ENCODE measurements around the gene RNASE1.

Gene RNASE1

DNA sequence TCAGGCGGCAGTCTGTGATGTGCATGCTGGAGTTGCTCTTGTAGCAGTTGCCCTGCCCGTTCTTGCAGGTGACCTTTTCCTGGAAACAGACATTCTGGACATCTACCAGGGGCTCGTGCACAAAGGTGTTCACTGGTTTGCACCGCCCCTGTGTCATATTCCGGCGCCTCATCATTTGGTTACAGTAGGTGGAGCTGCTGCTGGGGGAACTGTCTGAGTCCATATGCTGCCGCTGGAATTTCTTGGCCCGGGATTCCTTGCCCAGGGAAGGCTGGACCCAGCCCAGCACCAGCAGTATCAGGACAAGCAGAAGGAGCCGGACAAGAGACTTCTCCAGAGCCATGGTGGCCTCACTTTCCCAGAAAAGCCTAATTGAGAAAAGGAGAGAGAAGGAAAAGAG, 918 bp downstream of the RNASE1 start:
- no peaks in the 10 kb centered on the region for H3K36me3 ChIP-seq (ENCODE audit: low read length)
- no peak overlapping the region for H3K4me2 ChIP-seq (ENCODE audit: low read depth, low read length, poor library complexity, severe bottlenecking)
- H3K9me3 ChIP-seq (ENCODE audit: insufficient read depth, low read length), result no peaks in the 10 kb centered on the region
- no peak overlapping the region for H3K27ac ChIP-seq (ENCODE audit: low read depth, low read length)
- TF ChIP-seq, protein P1, sequence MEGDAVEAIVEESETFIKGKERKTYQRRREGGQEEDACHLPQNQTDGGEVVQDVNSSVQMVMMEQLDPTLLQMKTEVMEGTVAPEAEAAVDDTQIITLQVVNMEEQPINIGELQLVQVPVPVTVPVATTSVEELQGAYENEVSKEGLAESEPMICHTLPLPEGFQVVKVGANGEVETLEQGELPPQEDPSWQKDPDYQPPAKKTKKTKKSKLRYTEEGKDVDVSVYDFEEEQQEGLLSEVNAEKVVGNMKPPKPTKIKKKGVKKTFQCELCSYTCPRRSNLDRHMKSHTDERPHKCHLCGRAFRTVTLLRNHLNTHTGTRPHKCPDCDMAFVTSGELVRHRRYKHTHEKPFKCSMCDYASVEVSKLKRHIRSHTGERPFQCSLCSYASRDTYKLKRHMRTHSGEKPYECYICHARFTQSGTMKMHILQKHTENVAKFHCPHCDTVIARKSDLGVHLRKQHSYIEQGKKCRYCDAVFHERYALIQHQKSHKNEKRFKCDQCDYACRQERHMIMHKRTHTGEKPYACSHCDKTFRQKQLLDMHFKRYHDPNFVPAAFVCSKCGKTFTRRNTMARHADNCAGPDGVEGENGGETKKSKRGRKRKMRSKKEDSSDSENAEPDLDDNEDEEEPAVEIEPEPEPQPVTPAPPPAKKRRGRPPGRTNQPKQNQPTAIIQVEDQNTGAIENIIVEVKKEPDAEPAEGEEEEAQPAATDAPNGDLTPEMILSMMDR (IDR thresholded peaks at IDR 0.05; ENCODE audit: insufficient read depth, low read length, poor library complexity, severe bottlenecking), result no peak
- no peak for TF ChIP-seq EZH2phosphoT487 (conservative IDR thresholded peaks at IDR 0.05; ENCODE audit: low read length)
- no peaks in the 10 kb centered on the region for H3F3A ChIP-seq (ENCODE audit: insufficient read depth)
- no peak overlapping the region for H3K9ac ChIP-seq (ENCODE audit: low read length)
- H3K4me3 ChIP-seq (ENCODE audit: insufficient read depth, low read length, poor library complexity, severe bottlenecking), result no peak overlapping the region
- H3K79me2 ChIP-seq (ENCODE audit: insufficient read depth, low read length), result no peaks in the 10 kb centered on the region
- no peak overlapping the region for H2AFZ ChIP-seq (ENCODE audit: low read depth, low read length, severe bottlenecking)
- no peaks in the 10 kb centered on the region for H4K20me1 ChIP-seq (ENCODE audit: low read depth, low read length)
- H3K9me2 ChIP-seq (replicated peaks; ENCODE audit: insufficient read depth, low read length), result no peaks in the 10 kb centered on the region
- no peaks in the 10 kb centered on the region for H3K27me3 ChIP-seq (ENCODE audit: low read length)

DNA sequence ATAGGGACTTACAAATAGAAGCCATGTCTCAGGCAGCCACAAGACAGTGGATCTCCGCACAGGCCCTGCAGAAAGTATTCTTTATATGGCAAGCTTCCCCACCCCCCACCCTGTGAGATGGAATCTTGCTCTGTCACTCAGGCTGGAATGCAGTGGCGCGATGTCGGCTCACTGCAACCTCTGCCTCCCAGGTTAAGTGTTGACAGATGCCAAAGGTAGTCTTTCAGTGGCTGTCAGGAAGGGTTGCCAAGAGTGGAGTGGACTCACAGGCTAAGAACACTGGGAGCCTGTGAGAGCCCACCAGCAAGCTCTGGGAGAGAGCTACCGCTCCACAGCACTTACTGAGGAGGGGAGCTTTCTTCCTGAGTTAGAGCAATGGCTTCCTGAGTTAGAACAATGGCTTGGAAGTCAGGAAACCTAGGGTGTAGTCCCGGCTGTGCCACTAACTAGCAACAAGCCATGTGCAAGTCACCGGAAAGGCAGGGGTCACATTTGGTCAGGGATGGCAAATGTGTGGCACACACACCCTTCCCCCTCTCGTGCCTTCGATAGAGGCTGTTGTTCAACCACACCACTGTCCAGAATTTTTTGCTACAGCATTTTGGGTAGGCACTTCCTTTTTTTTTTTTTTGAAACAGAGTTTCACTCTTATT, 2.6 kb downstream of the RNASE1 start:
- Histone ChIP-seq H3K4me2 (ENCODE audit: low read depth, low read length, poor library complexity, severe bottlenecking) (no peak overlapping the region), H3K36me3 (ENCODE audit: low read length) (no peaks in the 10 kb centered on the region), H3K9me2 (replicated peaks; ENCODE audit: insufficient read depth, low read length) (no peaks in the 10 kb centered on the region), H3K27me3 (ENCODE audit: low read length) (no peaks in the 10 kb centered on the region), H3K9ac (ENCODE audit: low read length) (no peak overlapping the region), H4K20me1 (ENCODE audit: low read depth, low read length) (no peaks in the 10 kb centered on the region), H3F3A (ENCODE audit: insufficient read depth) (no peaks in the 10 kb centered on the region), H3K27ac (ENCODE audit: low read depth, low read length) (no peak overlapping the region), H3K4me3 (ENCODE audit: insufficient read depth, low read length, poor library complexity, severe bottlenecking) (no peak overlapping the region), H3K9me3 (ENCODE audit: insufficient read depth, low read length) (no peaks in the 10 kb centered on the region), H3K79me2 (ENCODE audit: insufficient read depth, low read length) (no peaks in the 10 kb centered on the region), H2AFZ (ENCODE audit: low read depth, low read length, severe bottlenecking) (no peak overlapping the region)
- TF ChIP-seq, protein P1 (IDR thresholded peaks at IDR 0.05; ENCODE audit: insufficient read depth, low read length, poor library complexity, severe bottlenecking), result no peak
- no peak for TF ChIP-seq EZH2phosphoT487 (conservative IDR thresholded peaks at IDR 0.05; ENCODE audit: low read length)

DNA sequence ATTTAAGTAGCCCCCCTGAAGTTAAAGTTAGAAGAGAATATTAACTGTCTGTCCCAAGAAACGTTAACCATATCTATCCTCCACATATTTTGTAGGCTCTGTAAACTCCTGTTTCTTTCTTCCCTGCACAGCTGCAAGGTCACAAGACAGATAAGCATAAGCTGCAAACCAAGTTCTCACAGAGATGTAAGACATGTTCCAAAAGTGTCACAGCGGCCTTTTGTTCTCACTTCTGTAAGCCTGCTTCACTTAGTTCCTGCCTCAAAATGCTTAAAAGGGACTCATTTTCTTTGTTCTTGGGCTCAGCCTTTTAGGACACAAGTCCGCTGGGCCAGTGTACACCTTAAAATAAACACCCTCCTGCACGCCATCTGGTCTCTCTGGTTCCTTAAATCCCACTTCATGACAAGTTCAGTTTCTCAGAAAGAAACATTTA, 3.2 kb downstream of the RNASE1 start:
- H3K9me3 ChIP-seq (ENCODE audit: insufficient read depth, low read length), result no peaks in the 10 kb centered on the region
- H3K36me3 ChIP-seq (ENCODE audit: low read length), result no peaks in the 10 kb centered on the region
- no peak overlapping the region for H3K4me3 ChIP-seq (ENCODE audit: insufficient read depth, low read length, poor library complexity, severe bottlenecking)
- H3K27ac ChIP-seq (ENCODE audit: low read depth, low read length), result no peak overlapping the region
- no peak overlapping the region for H2AFZ ChIP-seq (ENCODE audit: low read depth, low read length, severe bottlenecking)
- H4K20me1 ChIP-seq (ENCODE audit: low read depth, low read length), result no peaks in the 10 kb centered on the region
- no peaks in the 10 kb centered on the region for H3K9me2 ChIP-seq (replicated peaks; ENCODE audit: insufficient read depth, low read length)
- TF ChIP-seq, protein P1 (IDR thresholded peaks at IDR 0.05; ENCODE audit: insufficient read depth, low read length, poor library complexity, severe bottlenecking), result no peak
- no peak for TF ChIP-seq EZH2phosphoT487 (conservative IDR thresholded peaks at IDR 0.05; ENCODE audit: low read length)
- H3K79me2 ChIP-seq (ENCODE audit: insufficient read depth, low read length), result no peaks in the 10 kb centered on the region
- H3F3A ChIP-seq (ENCODE audit: insufficient read depth), result no peaks in the 10 kb centered on the region
- no peak overlapping the region for H3K4me2 ChIP-seq (ENCODE audit: low read depth, low read length, poor library complexity, severe bottlenecking)
- H3K9ac ChIP-seq (ENCODE audit: low read length), result no peak overlapping the region
- no peaks in the 10 kb centered on the region for H3K27me3 ChIP-seq (ENCODE audit: low read length)
